HG03025 (cell line): Measurements from ENCODE around the gene PDE1C.

Source experiments
- ATAC-seq: cut with Tn5 transposase; IDR thresholded peaks from one replicate; pipeline ENCODE4 v1.9.1; 2021; ENCODE audit warnings: mild to moderate bottlenecking, moderate library complexity; ENCODE audit not compliant: unreplicated experiment, low FRiP score

Gene PDE1C

DNA sequence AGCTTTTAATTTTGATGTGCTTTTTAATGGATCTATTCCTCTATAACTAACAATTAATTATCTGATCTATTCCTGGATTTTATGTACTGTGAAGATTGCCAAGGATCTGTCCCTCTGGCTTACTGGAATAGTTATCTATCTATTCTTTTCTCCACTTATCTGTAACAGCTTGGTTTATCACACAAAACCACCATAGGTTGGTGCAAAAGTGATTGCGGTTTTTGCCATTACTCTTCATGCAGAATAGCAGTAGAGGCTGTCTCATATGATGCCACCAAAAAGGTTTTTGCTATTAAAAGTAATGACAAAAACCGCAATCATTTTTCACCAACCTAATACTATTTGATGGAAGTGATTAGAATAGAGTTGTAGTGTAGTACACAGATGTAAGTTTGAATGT, 115.7 kb downstream of the PDE1C start:
- no peak for ATAC-seq

DNA sequence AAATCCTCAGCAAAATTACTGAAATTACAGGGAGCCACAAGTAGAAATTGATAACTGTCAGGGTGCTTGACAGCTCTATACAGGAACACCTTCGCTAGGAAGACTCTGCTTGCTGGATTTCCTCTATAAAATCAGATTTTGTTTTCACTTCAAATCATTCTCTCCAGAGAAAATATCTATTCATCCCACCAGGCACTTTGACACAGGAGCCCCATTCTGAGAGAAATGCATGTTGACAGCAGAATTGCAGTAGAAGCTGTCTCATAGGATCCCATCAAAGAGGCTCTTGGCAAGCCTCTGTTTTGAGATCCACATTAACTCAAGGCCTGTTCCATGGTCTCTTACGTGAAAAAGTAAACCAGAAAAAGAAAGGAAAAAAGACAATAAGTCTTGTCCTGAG, 116.8 kb downstream of the PDE1C start:
- ATAC-seq: no peak

DNA sequence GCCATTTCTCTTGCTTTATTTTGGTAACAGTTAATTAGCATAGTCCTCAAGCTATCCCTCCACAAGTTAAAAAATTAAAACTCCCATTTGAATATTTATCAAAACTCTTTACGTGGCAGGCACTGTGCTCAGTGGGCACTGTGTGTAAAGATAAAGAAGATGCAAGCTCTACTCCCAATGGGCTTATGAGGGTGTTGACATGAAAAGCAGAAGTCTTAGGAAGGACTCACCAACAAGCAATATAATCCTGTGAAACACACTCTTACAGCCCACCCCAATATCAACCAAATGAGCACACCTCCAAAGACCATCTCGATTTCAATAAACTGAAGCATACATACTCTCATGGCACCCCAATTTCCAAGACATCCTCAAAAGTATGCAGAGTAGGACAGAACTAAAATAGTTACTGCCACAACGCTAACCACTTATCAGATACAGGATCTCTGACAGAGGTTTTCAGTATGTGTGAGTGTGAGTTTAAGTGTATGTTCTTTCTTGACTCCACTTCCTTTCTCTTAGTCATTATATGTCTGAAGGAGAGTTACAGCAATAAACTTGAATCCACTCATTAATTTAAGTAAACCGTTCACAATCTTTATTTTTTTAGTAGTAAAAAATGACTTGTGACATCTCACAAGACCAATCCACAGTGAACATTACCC, 120.0 kb downstream of the PDE1C start:
- ATAC-seq: peak; percentile 53

DNA sequence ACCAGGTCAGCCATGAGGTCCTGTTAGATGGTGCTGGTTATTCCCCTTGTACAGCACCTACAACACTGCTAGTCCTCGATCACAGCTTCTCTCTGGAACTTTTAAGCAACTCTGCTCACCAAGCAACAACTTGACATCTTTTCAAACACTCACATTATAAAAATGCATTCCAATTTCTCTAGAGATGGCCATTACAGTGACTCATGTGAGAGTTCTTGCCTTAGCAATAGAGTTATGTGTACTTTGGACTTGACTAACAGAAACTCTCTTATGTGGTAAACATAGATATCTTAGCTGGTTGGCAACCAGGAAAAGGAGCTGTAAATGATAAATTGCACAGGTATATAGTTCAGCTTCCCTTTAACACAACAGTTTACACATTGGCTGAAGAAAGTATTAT, 122.2 kb downstream of the PDE1C start:
- ATAC-seq: no peak

DNA sequence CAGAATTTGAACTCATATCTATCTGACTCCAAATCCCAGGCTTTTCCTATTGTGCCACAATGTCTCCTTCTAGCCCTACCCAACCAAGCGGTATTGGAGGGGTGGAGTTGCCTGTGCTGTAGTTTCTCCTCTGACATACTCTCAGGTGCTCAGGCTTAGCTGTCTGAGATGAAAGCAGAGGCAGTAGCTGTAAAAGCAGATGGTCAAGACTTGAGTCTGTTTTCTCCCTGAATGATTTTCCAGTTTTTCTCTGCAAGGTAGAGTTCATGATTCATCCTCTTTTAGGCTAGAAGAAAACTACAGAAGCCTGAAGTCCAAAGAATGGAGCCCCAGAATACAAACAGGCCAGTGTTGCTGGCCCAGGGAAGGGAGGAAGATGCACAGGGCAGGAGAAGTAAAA, 130.0 kb downstream of the PDE1C start:
- ATAC-seq: no peak

DNA sequence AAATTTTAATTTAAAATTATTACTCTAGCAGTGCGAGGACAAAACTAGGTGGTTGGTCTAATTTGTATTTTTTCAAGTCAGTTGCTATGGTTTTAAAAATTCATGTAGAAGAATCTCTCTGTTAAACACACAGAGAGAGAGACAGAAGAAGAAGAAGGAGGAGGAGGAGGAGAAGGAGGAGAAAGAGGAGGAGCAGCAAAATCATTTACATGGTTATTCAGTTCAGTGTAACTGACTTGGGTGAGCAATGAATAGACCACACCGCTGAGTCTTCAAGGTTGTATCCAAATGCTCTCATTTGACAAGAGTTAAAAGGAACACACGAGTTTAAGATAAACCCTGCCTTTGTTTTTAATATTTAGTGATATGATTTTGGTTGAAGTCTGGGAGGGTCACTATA, 131.1 kb downstream of the PDE1C start:
- ATAC-seq: no peak

DNA sequence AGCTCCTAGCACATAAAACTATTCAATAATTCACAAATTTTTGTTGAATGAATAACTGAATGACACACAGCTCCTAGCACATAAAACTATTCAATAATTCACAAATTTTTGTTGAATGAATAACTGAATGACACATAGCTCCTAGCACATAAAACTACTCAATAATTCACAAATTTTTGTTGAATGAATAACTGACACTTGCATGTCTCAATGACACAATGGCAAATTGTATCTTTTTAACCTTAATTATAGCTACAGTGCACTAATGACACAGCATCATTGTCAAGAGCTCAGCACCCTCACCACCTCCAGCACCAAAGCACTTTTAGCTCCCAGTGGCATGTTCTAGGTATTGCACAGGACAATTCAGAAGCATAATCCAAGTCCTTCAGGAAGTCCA, 131.6 kb downstream of the PDE1C start:
- no peak for ATAC-seq

DNA sequence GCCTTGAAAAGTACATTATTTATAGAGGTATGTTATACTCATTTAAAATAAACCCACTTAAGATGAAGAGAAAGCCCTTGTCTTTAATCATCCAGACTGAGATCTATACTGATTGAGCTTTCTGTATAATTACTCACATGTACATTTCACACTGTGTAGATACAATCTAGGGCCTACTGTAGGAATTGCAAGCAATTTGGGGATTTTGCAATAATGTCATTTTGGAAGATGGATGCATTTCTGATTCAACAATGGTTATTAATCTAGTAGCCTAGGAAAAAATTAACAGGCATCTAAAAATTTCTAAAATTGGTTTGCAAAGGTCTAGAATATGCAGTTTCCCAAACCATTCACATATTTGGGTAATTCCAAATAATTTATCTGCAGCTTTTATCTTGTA, 132.2 kb downstream of the PDE1C start:
- ATAC-seq: no peak

DNA sequence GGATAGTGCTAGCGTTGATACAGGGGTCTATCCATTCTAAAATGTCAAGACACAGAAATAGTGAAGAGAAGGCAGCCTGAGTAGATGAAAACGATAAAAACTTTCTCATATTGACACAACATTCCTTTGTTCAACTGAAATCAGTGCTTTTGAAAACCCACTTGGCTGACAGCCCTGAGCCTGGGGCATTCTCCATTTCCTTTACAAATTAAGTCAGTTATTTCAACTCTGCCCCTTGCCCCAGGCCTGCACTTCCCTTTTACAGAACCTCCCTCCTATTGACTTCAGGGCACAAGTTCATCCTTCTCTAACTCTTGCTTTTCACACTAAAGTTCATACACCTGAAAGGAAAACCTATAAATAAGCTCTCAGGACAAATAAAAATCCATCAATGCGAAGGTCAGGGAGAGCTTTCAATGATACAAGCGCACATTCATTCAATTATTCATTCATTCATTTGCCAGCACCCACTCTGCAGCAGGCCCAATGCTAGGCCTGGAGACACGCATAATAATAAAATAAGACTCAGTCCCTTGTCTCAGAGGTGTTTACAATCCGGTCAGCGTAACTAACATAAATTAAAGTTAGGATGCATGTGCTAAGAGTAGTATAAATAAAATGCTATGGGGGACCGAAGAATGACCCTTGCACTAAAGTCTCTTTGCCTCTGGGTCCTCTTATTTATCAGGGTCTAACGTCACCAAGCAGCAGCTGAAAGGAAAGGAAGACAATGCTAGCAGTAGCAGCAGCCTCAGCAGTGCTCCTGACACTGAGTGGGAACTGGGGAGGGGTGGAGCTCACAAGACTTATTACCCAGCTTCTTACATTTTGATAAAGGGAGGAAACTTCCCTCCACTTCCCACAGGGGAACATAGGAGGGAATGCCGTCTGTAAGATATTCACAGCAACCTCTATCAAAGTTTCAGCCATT, 134.8 kb downstream of the PDE1C start:
- ATAC-seq: no peak

DNA sequence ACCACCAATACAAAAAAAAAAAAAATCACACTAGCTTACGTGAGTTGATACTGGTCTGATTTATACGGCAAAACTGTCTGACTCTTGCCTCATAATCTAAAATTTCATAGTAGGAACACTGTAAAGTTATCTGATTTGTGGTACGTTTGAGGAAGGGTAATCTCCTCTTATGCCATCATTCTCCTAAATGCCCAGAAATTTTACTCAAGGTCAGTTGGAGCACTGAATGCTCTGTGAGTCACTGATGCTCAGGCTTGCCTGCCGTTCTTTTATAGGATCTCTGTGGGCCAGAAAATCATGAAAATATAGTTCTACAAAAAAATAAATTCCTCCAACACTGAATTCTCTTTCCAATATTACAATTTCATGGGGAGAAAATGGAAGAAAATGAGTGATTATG, 135.7 kb downstream of the PDE1C start:
- ATAC-seq: no peak

DNA sequence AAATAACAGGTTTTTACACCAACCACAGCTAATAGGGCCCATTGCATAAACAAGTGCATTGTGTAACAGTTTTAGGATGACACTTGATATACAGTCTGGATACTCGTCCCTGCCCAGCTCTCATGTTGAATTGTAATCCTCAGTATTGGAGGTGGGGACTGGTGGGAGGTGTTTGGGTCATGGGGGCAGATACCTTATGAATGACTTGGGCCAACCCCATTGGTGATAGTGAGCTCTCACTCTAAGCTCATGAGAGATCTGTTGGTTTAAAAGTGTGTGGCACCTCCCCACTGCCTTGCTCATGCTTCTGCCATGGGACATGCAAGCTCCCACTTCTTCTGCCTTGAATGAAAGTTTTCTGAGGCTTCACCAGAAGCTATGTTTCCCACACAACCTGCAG, 136.7 kb downstream of the PDE1C start:
- ATAC-seq: no peak

DNA sequence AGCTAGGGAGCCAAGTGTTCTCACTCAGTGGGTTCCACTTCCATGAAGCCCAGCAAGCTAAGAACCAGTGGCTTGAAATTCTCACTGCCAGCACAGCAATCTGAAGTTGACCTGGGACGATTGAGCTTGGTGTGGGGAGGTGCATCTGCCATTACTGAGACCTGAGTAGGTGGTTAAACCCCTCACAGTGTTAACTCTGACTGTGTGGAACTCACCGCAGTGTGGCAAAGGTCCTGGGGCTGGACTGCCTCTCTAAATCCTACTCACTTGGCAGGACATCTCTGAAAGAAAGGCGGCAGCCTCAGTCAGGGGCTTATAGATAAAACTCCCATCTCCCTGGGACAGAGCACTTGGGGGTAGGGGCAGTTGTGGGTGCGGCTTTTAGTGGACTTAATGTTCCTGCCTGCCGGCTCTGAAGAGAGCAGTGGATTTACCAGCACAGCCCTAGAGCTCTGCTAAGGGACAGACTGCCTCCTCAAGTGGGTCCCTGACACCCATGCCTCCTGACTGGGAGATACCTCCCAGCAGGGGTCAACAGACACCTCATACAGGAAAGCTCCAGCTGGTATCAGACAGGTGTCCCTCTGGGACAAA, 143.1 kb downstream of the PDE1C start:
- ATAC-seq: no peak

DNA sequence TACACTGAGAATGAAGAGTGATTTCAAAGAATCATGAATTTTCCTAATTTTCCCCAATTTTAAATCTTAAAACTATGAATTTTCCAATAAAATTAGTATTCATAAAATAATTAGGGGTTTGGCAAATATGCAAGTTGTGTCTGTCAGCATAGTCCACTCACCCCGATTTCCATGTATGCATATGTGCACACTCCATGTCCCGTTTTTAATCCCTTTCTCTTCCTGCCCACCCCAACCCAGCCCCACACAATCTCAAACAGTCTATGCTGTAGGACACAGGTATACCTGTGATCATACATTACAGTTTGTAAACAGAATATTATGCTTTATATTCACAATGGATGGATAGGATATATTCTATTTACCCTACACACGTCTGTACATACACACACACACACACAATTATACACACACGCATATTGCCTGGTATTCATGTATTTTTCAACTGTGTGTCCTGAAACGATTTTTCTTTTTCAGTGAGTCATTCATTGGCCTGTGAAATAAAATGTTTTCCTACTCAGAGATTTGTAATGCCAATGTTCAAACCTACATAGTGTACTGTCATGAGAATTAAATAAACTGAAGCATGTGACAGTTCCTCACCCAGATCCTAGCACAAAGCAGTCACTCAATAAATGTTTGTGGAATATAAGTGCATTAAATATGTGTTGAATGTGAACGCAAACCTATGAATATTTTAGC, 144.3 kb downstream of the PDE1C start:
- no peak for ATAC-seq

DNA sequence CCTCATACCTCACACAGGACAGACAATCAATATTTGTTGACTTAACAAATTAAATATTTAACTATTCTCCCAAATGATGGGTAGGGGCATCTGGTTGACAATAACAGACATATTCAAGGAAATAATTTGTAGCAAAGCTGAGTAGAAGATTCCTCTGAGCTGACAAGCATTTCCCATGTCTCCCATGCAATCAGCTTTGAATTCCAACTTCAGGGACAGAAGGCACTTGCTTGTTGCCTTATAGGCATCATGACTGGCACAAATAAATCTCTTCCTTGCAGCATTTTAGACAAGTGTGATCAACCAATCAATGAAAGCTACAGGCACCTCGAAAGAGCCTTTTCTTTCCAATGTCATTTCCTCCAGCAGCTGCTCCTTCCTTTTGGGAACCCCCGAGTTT, 146.0 kb downstream of the PDE1C start:
- no peak for ATAC-seq

DNA sequence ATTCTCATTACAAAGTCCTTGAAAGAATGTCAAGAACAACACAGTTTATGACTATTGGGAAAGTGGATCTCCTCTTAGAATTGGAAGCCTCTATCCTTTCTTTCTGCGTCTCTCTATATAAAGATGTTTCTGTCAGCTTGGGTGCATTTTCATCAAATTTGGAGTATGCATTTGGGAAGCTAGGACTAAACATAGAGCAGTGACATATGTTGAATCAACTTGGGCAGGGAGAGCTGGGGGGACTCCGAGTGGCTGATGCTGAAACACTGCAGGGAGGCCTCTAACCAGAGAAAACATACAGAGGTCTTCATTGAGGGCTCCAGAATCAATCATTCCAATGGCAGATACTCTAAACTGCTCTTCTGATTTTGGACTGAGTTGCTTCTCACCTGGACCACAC, 147.4 kb downstream of the PDE1C start:
- ATAC-seq: no peak

DNA sequence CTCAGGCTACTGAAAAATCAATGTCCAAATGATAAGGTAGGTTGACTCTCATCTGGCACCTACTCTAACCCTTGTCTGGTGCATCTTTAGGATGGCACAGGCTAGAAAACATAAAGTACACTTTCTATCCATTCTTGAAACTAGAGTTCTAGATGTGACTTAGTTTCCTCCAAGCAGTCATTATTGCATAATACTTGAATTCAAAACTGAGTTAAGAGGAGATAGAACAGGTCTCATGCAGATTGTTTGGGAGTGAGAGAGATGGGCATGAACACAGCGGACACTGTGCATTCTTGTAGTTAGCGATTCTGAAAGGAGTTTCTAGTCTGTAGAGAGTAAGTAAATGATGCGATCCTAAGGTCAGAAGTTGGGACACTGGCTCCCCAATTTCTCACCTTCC, 149.2 kb downstream of the PDE1C start:
- ATAC-seq: no peak

DNA sequence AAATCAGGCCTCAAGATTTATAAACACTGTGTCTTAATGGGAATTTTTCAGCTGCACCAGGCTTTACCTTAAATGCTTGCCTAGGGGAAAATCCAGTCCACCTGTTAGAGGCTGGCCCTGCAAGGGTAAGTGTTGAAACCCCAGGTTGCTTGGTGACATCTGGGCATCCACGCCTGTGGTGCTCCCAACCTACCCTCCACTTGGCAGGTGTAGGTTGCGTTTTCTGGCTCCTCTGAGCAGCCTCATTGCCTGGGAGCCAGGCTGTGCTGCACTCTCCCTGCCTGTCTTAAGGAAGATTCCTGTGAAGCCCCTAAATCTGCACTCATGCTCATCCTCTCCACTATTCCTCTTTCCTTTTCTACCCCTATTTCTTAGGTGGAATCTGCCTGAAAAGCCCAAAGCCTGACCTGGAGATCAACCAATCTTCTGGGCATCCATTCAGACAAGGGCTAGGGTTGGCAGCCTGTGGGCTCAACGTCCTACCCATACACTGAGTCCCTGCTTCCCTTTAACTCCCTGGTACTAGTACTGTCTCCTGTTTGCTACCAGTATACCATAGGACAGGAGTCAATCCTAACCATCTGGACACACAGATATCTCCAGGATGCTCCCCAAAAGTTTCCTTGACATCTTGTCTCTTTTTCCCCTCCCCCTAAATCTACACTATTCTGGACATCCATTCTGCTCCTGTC, 150.4 kb downstream of the PDE1C start:
- ATAC-seq: no peak

DNA sequence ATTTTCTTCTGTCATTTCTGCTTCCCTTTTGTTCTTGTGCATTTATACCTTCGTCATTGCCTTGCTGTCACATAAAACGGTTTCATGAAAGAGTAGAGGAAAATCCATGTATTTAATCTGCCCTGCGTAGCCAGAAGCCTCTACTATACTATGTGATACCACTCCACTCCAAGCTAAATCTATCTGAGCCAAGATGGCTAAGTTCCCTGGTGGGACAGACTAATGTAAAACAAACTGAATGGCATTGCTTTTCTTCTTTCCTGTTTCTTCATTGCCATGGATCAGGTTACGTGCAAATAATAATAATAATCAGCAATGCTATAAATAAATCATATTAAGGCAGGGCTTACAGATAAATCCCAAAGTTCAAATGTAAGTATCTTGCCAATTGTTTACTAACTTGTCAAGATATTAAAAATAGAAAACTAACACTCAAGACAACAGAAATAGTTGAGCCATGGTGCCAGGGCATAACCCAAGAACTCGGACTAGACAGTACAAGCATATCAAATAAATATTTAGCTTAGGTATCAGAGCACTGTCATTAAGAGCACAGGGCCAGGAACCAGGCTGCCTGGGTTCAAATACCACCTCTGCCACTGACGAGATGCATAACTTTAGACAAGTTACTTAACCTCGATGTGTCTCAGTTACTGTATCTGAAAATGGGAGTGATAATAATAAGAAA, 151.4 kb downstream of the PDE1C start:
- no peak for ATAC-seq

DNA sequence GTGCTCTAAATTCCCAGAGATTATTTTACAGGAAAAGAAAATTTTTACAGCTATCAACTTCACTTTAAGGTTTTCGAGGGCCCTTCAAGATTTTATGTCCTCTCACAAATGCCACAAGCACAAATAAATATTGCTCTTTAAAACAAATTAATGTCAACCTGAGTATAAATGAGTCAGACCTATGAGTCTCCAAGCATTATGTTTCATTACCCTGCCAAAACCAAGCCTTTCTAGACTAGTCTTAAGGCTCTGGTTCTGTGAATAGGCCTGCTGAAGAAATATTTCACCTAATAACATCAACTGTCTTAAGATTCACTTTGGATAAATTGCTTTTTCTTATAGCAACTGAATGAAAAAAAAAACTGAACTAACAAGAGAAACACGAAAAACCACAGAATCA, 153.0 kb downstream of the PDE1C start:
- ATAC-seq: no peak

DNA sequence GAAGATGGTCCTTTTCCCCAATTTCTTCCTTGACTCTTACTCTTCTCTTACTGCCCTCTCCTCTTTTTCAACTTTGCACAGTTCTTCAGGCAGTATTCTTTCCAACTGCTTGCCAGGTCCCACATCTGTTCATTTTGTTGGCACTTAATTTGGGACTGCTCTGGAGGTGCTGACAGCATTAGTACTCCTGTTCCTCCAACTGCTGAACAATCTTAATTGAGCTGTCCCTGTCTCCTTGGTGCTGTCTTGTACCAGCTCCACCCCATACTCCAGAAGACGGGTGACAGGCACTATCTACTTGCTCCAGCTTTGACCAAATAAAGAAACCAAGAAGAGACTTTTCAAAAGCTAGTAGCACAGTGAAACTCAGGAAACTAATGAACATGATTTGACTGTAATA, 160.0 kb downstream of the PDE1C start:
- ATAC-seq: no peak
